Right ventricle myocardium inferior (tissue), 1 donor: ENCODE data around the gene C1orf74. TPM values are rescaled to one million over a fixed set of nuclear protein-coding genes. Genes with fewer than 3 reads are reported as not detected.

Source experiments
- ATAC-seq: fragments of 200-7000 bp; cut with Tn5 transposase; one replicate; pipeline ENCODE4 v1.9.1; 2020; ENCODE audit warnings: mild to moderate bottlenecking, moderate library complexity
- DNase-seq: peaks from one replicate; pipeline ENCODE4 v3.0.0; 2021; ENCODE audit errors: missing footprints
- intact Hi-C: fragments of 100-400 bp; cut with DNase I; formaldehyde crosslinking; loops from one replicate; pipeline ENCODE4 v1.11.0; 2022
- long read RNA-seq: library from polyadenylated mRNA; unstranded; transcript quantifications from one replicate; pipeline ENCODE4 v2.0.0, GENCODE V29; 2021
- total RNA-seq: library from RNA; stranded (reverse); fragmentation: NEBNext Ultra II Directional; extraction: Animal tissue kit (Norgen Biotek cat#: 25700); gene quantifications from one replicate; pipeline ENCODE4 v1.2.1, GENCODE V29; 2021
- donor health status: DM: no; HTN: yes; CAD: no; lungs with severe emphysema.

C1orf74 gene
- 1.8 TPM for total RNA-seq
- long read RNA-seq: 0 reads

DNA sequence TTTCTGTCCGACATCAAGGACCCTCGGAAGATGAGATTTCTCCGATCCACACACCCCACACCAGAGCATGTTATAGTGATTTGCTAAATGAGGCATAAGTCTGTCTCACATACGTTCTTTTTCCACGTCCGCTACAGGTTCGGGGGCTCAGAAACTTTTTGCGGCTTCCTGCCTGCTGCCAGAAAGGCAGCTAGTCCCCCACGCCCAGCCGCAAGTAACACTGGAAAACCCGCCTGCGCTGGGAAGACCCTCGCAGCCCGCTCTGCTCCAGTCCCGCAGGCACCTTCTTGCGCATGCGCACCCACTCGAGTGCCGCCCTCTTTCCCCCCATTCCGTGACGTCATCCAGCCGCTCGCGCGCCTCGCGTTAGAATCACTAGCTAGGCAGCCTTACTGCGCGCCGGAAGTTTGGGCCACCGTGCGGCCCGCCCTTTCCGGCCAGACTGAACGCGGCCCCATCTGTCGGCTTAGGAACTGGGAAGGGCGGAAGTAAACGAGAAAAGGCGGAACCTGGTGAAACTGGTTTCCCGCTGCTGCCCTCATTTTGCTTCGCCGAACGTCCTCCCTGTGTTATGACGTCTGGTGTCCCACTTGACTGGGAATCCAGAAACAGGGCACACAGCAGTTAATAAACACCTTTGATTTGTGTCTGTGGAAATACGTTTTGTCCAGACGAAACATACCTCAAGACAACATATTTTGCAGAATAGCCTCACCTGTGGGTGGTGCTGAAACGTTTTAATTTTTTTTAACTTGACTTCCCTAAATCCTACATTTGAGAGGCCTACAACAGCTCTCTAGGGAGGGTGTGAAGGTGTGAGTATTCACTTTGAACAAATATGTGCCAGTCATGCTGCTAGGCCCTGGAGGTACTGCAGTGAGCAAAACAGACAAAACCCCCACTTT lies at the start of gene C1orf74:
C1orf74 (minus strand) TSS at position 295 of the 905 bp plus-strand sequence. CDS start 925 bp downstream, outside the sequence.
- ATAC-seq (peak; percentile 97), DNase-seq (peak; percentile 100)
- intact Hi-C loops: loop anchor here (2.0 to 5.0 kb wide), 2 partner anchors 37 to 42 kb away; partner anchors contain the start of gene UTP25

- DNase-seq (no peak), ATAC-seq (no peak)
- intact Hi-C loops: no loop called here
Observed at GRCh38 chr1:209831615-209832014, 47.3 kb upstream of the C1orf74 start.

DNA sequence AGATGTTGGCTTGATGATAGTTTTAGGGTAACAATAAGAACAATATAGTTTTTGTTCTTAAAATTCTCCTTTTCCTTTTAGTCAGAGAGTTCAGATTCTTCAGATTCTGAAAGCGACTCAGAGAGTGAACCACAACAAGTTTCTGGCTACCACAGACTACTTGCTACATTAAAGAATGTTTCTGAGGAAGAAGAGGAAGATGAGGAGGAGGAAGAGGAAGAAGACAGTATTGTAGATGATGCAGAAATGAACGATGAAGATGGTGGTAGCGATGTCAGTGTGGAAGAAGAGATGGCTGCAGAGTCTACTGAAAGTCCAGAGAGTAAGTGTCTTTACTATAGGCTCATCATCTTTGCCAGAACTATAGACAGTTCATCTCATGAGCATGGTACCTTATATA lies 46.4 kb upstream of the C1orf74 start:
- ATAC-seq (no peak), DNase-seq (no peak)
- intact Hi-C loops: no loop called here

DNA sequence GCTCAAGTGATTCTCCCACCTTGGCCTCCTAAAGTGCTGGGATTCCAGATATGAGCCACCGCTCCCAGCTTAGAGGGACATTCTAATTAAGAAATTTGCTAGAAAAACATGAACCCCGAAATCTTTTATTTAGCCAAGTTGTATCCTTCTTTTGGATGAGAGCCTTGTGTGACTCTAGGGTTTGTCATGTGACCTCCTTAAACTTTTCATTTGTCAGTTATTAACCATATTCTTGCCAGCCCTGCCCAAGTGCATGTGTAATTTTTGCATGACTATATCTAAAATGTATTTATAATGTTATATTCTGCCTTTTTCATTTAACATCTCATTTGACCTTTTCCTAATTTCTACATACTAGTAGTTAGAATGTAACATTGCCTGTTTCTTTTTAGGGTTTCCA lies 45.4 kb upstream of the C1orf74 start:
- ATAC-seq (no peak), DNase-seq (no peak)
- intact Hi-C loops: loop anchor here (10.0 kb wide), 3 partner anchors 65 to 405 kb away; partner anchors contain the start of gene SERTAD4

DNA sequence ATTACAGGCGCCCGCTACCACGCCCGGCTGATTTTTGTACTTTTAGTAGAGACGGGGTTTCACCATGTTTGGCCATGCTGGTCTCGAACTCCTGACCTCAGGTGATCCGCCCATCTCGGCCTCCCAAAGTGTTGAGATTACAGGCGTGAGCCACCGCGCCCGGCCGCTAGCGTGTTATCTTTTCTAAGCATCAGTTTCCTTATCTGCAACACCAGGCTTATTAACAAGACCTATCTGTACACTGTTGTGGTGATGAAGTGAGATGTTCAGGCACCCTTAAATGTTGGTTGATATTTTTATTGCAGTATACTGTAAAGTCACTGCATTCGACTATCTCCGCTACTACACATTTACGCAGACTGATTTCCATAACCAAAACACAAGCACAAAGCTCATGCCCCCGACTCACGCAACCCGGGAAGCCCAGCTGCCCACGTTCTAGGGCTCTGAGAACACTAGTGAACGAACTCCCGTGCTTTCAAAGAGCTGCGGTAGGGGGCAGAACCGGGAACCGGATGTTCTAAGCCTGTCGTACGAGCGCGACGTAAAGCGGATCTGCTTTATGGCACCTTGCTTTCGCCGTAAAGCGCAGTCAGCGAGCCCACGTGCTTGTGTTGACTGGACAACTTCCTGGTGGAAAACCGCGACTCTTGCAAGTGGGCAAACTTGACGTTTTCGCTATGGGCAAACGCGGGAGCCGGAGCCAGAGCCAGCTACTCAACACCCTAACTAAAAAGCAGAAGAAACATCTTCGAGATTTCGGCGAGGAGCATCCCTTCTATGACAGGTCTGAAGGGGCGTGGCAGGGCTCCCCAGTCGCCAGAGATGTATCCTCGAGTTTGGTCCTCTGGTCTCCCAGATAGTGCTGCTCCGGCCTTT lies 43.3 kb upstream of the C1orf74 start, which contains the start of gene UTP25:
UTP25 (plus strand) TSS at position 589 of the 879 bp plus-strand sequence; CDS start at position 681, 92 bp downstream.
- ATAC-seq: peak; percentile 95
- intact Hi-C loops: loop anchor here (2.0 to 10.0 kb wide), 4 partner anchors 43 to 407 kb away; partner anchors contain the start of genes C1orf74 and SERTAD4
- DNase-seq: peak; percentile 94

DNA sequence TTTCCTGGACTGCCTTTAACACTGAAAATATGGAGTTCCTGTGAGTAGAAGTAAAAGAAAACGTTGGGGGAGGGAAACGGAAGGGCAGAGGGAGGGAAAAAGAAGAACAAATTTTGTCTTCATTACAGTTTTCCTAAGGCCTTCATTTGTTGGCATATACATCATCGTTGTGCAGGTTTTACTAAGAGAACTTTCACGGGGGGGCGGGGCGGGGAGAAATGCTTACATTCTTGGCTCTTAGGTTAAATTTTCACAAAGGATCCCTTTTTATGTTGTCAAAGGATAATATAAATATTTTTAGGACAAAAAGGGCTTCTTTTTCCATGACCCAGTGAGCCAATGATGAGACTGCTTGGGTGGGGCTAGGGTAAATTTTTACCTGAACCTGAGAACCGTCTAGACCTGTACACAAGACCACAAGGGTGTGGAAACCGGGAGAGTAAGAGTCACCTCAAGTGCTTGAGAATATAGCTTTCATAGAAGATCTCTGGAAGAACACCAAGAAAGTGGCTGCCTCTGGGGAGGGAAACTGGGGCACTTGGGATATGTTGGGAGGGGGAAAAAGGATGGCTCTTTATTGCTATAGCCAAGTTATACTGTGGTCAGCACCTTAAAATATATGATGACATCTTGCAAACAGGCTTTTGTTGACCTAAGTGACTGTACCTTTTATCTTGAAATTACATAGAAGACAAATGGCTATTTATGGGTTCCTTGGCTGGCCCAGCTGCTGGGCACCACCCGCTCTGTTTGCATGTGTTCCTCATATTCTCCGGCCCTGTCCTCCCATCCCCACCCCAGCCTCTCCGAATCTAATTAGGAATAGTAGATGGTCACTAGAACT lies 41.5 kb upstream of the C1orf74 start:
- intact Hi-C loops: loop anchor here (2.0 to 10.0 kb wide), 4 partner anchors 41 to 409 kb away; partner anchors contain the start of genes C1orf74 and SERTAD4
- DNase-seq (no peak), ATAC-seq (no peak)

DNA sequence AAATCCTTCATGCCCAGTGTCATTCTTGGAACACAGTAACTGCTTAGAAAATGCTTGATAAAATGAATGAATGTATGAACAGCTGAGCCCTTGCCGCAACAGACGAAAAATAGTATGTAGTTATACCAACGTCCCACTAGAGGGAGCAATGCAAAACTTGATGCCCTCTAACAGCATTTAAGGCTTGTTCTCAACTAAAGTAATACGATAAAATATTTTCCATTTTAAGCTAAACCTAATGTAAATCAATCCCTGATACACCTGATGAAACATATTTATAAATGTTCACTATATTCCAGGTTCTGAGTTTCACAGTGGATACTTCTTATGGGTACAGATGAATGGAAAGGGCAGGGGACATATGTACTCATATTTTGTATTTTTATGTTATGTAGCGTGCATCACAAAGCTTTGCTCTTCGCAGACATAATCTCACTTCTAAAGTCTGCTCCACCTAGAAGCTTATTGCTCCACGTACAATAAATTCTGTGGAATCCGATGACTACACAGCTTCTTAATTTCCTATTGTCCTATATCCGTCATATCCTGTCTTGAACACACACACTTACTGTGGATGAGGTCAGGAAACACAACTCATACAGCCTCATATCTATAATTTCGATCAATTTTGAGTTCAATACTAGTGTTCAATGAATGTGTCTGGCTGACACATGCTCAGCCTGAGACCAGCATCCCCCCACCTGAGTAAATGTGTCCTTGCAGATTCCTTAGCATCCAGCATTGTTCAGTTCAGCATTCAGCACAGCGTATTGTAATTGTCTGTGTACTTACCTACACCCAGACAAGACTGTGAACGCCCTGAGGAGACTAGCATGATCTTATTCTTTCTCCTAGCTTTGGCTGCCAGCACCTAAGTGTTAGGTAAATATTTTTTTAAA lies 39.0 kb upstream of the C1orf74 start:
- DNase-seq: no peak
- intact Hi-C loops: loop anchor here (10.0 kb wide), 3 partner anchors 59 to 411 kb away; partner anchors contain the start of gene SERTAD4
- no peak for ATAC-seq

DNA sequence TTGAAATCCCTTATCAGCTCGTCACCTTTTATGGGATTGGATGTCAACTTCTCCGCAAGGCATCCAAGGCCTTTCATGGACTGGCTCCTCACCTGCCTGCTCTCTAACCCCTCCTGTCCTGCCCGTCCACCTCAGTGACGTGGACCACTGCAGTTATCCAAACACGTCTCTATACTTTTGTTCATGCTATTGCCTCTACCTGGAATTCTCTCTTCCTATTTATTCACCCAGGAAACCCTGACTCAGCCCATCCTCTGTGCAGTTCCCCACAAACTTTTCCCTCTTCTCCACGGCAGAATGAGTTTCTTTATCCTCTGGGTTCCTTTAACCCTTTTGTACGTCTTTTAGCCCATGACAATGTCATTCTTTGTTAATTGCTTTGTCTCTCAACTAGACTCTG lies 38.3 kb upstream of the C1orf74 start:
- DNase-seq: no peak
- intact Hi-C loops: loop anchor here (10.0 kb wide), 3 partner anchors 58 to 412 kb away; partner anchors contain the start of gene SERTAD4
- ATAC-seq: no peak

GRCh38 chr1:209820986-209821385 lies 36.6 kb upstream of the C1orf74 start:
- intact Hi-C loops: loop anchor here (10.0 kb wide), 3 partner anchors 56 to 414 kb away; partner anchors contain the start of gene SERTAD4
- ATAC-seq: no peak
- no peak for DNase-seq

- ATAC-seq: no peak
- intact Hi-C loops: no loop called here
- DNase-seq: no peak
Observed at GRCh38 chr1:209819058-209819457, 34.7 kb upstream of the C1orf74 start.

DNA sequence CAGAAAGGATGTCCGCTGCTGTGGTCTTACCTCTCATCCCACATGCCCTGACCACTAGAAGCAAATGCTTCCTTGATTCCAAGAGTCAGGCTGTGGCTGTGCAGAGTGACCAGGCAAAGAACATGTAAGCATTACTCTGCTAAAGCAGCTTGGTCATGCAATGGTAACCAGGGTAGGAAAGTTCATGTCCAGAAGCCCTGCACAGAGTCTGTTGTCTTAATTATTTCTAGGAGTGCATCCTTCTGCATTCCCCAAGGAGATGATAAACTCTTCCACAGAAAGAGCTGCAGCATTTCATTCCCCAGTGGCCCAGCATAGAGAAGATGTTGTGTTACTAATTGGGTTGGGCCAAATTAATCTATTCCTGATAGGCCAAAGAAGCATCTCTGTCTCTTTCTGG lies 33.3 kb upstream of the C1orf74 start:
- peak; percentile 46 for ATAC-seq
- intact Hi-C loops: no loop called here
- DNase-seq: no peak

DNA sequence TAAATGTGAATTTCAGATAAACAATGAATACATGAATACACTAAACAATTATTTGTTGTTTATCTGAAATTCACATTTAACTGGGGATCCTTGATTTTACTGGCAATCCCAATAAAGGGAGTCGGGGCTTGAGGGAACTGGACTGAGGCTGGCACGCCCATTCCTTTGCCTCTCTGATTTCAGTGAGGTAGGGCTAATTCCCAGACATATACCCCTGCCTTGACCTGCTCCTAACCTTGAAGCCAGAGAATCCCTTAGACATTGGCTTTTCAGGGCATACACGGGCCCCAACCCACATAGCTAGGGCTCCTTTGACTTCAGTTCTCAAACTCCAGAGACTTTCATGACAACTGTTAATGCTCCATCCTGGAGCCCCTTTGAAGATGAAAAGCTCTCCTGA lies 32.6 kb upstream of the C1orf74 start:
- intact Hi-C loops: no loop called here
- no peak for ATAC-seq

DNA sequence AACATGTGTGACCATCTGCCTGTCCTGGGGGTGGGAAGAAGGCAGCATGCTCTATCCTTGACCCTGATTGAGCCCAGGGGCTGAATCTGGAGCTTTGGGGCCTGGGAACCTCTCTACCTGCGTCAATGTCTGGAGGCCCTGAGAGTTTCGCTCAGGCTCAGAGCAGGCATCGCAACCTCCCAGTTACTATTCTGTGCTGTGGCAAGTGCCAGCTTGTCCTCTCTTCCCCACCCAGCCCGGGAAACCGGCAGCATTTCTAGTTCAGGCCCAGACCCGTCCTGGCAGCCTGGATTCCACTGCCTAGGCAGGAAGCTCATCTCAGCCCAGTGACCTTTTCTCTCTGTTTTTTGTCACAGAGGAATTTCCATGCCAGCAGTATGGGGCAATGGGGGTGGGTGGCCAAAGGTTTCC lies 31.6 kb upstream of the C1orf74 start:
- DNase-seq (no peak), ATAC-seq (no peak)
- intact Hi-C loops: no loop called here

More for the DNA sequence above, 32.6 kb upstream of the C1orf74 start:
- DNase-seq: no peak

DNA sequence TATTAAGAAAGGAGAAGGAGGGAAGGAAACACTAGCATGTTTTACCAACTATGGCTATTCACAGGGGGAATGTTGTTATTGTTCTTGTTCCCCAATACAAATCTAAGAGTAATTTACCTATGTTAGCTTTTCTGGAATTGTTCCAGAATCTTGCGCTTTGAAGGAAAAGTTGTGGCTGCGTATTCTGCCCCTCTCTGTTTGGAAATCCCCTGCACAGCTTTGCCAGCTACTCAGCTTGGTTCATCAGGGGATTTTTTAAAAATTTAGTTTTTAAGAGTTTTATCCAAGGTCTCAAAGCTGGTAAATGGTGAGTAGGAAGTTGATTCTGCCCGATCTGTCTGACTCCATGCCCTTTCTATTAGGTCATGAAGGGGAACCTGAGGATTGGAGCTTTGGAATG lies 31.1 kb upstream of the C1orf74 start:
- intact Hi-C loops: no loop called here
- DNase-seq (no peak), ATAC-seq (no peak)

- intact Hi-C loops: no loop called here
- DNase-seq (no peak), ATAC-seq (no peak)
Observed at GRCh38 chr1:209813902-209814301, 29.5 kb upstream of the C1orf74 start.

- DNase-seq: no peak
- intact Hi-C loops: no loop called here
- no peak for ATAC-seq
Observed at GRCh38 chr1:209810783-209811182, 26.4 kb upstream of the C1orf74 start.

GRCh38 chr1:209809611-209810010 lies 25.3 kb upstream of the C1orf74 start:
- DNase-seq: no peak
- intact Hi-C loops: no loop called here
- no peak for ATAC-seq
